Panc1 (cell line): ENCODE measurements around the gene SMURF2. TPM values are rescaled to one million over a fixed set of nuclear protein-coding genes. Genes with fewer than 3 reads are reported as not detected.

Experiments
- ATAC-seq: fragments of 200-7000 bp; cut with Tn5 transposase; 2 replicates; pipeline ENCODE4 v1.9.1; 2020; ENCODE audit warnings: mild to moderate bottlenecking, moderate library complexity
- Bru-seq: library from RNA; stranded (reverse); fragments of 400-500 nt; gene quantifications from one replicate; lab custom pipeline; 2021; lab: Mats Ljungman, UMichigan
- BruChase-seq, 2 experiments: library from RNA; stranded (reverse); fragments of 400-500 nt; gene quantifications; one replicate each; lab custom pipeline; 2021; lab: Mats Ljungman, UMichigan
- BruUV-seq: library from RNA; stranded (reverse); fragments of 400-500 nt; replicated peaks from 2 replicates; lab custom pipeline; 2021; lab: Mats Ljungman, UMichigan
- CTCF ChIA-PET: fragments of 300-600 bp; sonication (Branson Sonifier 250); formaldehyde crosslinking; loops from one replicate; lab custom pipeline; 2022; ENCODE audit warnings: antibody characterized with exemption; lab: Charles Lee
- POLR2A ChIA-PET: fragments of 300-600 bp; sonication (Branson Sonifier 250); formaldehyde crosslinking; loops from one replicate; lab custom pipeline; 2022; ENCODE audit warnings: antibody characterized with exemption; lab: Charles Lee
- DNase-seq: peaks from one replicate; pipeline ENCODE4 v3.0.0-alpha.2; 2010; ENCODE audit warnings: low read depth, low spot score
- H3K27ac ChIP-seq: 2 replicates; pipeline ENCODE4 v1.5.1; 2011; ENCODE audit warnings: mild to moderate bottlenecking, low read length, inconsistent platforms
- H3K27me3 ChIP-seq: fragments of 200-500 bp; sonication (Bioruptor generic); 2 replicates; pipeline ENCODE4 v1.6.0; 2014; ENCODE audit warnings: low read length, inconsistent platforms; ENCODE audit not compliant: control insufficient read depth, insufficient read depth
- H3K36me3 ChIP-seq: fragments of 200-500 bp; sonication (Bioruptor generic); 2 replicates; pipeline ENCODE4 v1.5.1; 2014; ENCODE audit warnings: inconsistent platforms, mild to moderate bottlenecking, low read length, moderate library complexity; ENCODE audit not compliant: control insufficient read depth, insufficient read depth
- H3K4me1 ChIP-seq: 2 replicates; pipeline ENCODE4 v1.5.1; 2011; ENCODE audit warnings: inconsistent platforms, mild to moderate bottlenecking, low read length, moderate library complexity; ENCODE audit not compliant: control insufficient read depth, insufficient read depth
- H3K4me3 ChIP-seq, 2 experiments: 2 replicates each; pipeline ENCODE4 v1.5.1; 2011 to 2012; ENCODE audit warnings: low read depth in 2 of 2, low read length in 2 of 2, mild to moderate bottlenecking in 2 of 2, inconsistent platforms in 1 of 2, moderate library complexity in 1 of 2
- H3K9me3 ChIP-seq: fragments of 200-500 bp; sonication (Bioruptor generic); 2 replicates; pipeline ENCODE4 v1.5.1; 2014; ENCODE audit warnings: low read depth, mild to moderate bottlenecking, inconsistent platforms, low read length, moderate library complexity; ENCODE audit not compliant: control insufficient read depth, insufficient read depth
- CTCF ChIP-seq: fragments of 450-650 bp; IDR thresholded peaks from 2 replicates; pipeline ENCODE4 v1.5.1; 2017; ENCODE audit warnings: mild to moderate bottlenecking
- POLR2AphosphoS5 ChIP-seq: IDR thresholded peaks from 2 replicates; pipeline ENCODE4 v1.6.1; 2012; ENCODE audit warnings: mild to moderate bottlenecking, low read depth, low read length, moderate library complexity
- REST ChIP-seq, 2 experiments: IDR thresholded peaks; 2 replicates each; pipeline ENCODE4 v1.6.1; 2011 to 2012; ENCODE audit warnings: low read depth in 2 of 2, control low read depth in 1 of 2, low read length in 1 of 2, mild to moderate bottlenecking in 1 of 2, moderate library complexity in 1 of 2; ENCODE audit not compliant: insufficient read depth in 1 of 2
- SIN3A ChIP-seq: IDR thresholded peaks from 2 replicates; pipeline ENCODE4 v1.6.1; 2012; ENCODE audit warnings: low read depth, mild to moderate bottlenecking, low read length, moderate library complexity, borderline replicate concordance; ENCODE audit not compliant: insufficient read depth
- TCF7L2 ChIP-seq: IDR thresholded peaks from 2 replicates; pipeline ENCODE4 v1.6.1; 2011; ENCODE audit warnings: mild to moderate bottlenecking, low read depth, low read length, inconsistent platforms
- in situ Hi-C: cut with HindIII; loops from 2 replicates; pipeline ENCODE4 v1.10.0; 2016; ENCODE audit warnings: low sequenced_read_pairs, low pct_unique_long_range_greater_than_20kb
- intact Hi-C: fragments of 100-400 bp; cut with micrococcal nuclease; formaldehyde crosslinking; loops from one replicate; pipeline ENCODE4 v1.10.0; 2022; ENCODE audit not compliant: unreplicated experiment
- long read RNA-seq: library from polyadenylated mRNA; unstranded; transcript quantifications from one replicate; pipeline ENCODE4 v2.0.0, GENCODE V29; 2021; ENCODE audit not compliant: unreplicated experiment
- polyA plus RNA-seq: library from polyadenylated mRNA; unstranded; fragments of >200 nt; gene quantifications from one replicate; pipeline ENCODE4 v1.2.1, GENCODE V29; 2012; ENCODE audit warnings: missing spikeins; ENCODE audit not compliant: insufficient read length
- total RNA-seq: library from RNA; stranded (reverse); gene quantifications from one replicate; pipeline ENCODE4 v1.2.1, GENCODE V29; 2021; ENCODE audit not compliant: unreplicated experiment

The SMURF2 gene
- total RNA-seq (21.3 TPM), Bru-seq, nascent RNA (percentile 86 among the genes with signal in this experiment), BruChase-seq, experiment 1, labeled RNA remaining after a 2-hour chase (percentile 76 among the genes with signal in this experiment), BruChase-seq, experiment 2, labeled RNA remaining after a 6-hour chase (percentile 78 among the genes with signal in this experiment)
- 9.3 TPM for polyA plus RNA-seq
- long read RNA-seq, transcript SMURF2-201 (19 exons, 2,918 nt), result major isoform, 28 of 62 reads
- long read RNA-seq, partial matches to known transcripts, result 12 of 62 reads
- long read RNA-seq, other reads (novel, unspliced or antisense), result 22 of 62 reads

- CTCF ChIA-PET, result no interaction called here
- in situ Hi-C loops (no loop called here), intact Hi-C loops (loop anchor here (10.0 kb wide), 1 partner anchor 53 kb away; no protein-coding TSS in a partner anchor)
- no peaks in the 10 kb centered on the region for H3K9me3 ChIP-seq
- H3K27ac ChIP-seq, result peak within 1 kb of the TSS; percentile 83
- H3K4me1 ChIP-seq, result peaks cover 24% of the 10 kb centered on the region; the same call in 1 of the 2 replicates
- H3K27me3 ChIP-seq, result no peaks in the 10 kb centered on the region
- H3K36me3 ChIP-seq, result peaks cover 5% of the 10 kb centered on the region; the same call in 1 of the 2 replicates
- no TSS peak for BruUV-seq
- POLR2A ChIA-PET, result interaction anchor here (0.6 kb wide), 2 partner anchors 17 to 124 kb away, joined by 3 read pairs; no protein-coding TSS in a partner anchor
- peak; percentile 84 for ATAC-seq
- no peak for DNase-seq
- TF ChIP-seq POLR2AphosphoS5 (peak; percentile 58), SIN3A (0 out of 2 replicates have a peak, but pooled peaks have one; percentile 37), REST (IDR thresholded peaks at IDR 0.05; ENCODE audit: insufficient read depth in 1 of 2, low read depth in 2 of 2, low read length in 1 of 2) (no peak), CTCF (no peak), TCF7L2 (peak; percentile 82)
- peak within 1 kb of the TSS; percentile 60 to 64 for H3K4me3 ChIP-seq
These were observed at the start of gene SMURF2 for GRCh38 chr17:64661976-64662773. Gene SMURF2, minus strand, starts transcription at chr17:64662307. Its CDS starts 427 bp downstream, at chr17:64661880.

GRCh38 chr17:64709481-64709880 is 47.4 kb upstream of the SMURF2 start:
- in situ Hi-C loops (no loop called here), intact Hi-C loops (no loop called here)
- TF ChIP-seq REST (IDR thresholded peaks at IDR 0.05; ENCODE audit: insufficient read depth in 1 of 2, low read depth in 2 of 2, low read length in 1 of 2) (no peak), CTCF (no peak), SIN3A (no peak), POLR2AphosphoS5 (no peak), TCF7L2 (no peak)
- Histone ChIP-seq H3K4me1 (peaks cover 23% of the 10 kb centered on the region), H3K4me3 (no peak overlapping the region), H3K27ac (peak overlapping the region; percentile 59), H3K36me3 (no peaks in the 10 kb centered on the region), H3K9me3 (no peaks in the 10 kb centered on the region), H3K27me3 (no peaks in the 10 kb centered on the region)
- no peak for DNase-seq
- ChIA-PET CTCF (no interaction called here), POLR2A (no interaction called here)
- no TSS peak for BruUV-seq
- no peak for ATAC-seq
